Glutamatergic neuron (in vitro differentiated cells): ENCODE measurements around the gene PHLDB1. TPM values are rescaled to one million over a fixed set of nuclear protein-coding genes. Genes with fewer than 3 reads are reported as not detected.

Source experiments
- DNase-seq: peaks from one replicate; pipeline ENCODE4 v3.0.0; 2022
- H3K27ac Mint-ChIP-seq: one replicate; pipeline ENCODE4 v1.8.0; 2020; ENCODE audit warnings: mild to moderate bottlenecking, mixed read lengths, inconsistent platforms; ENCODE audit not compliant: unreplicated experiment
- H3K27me3 Mint-ChIP-seq: one replicate; pipeline ENCODE4 v1.8.0; 2020; ENCODE audit warnings: mild to moderate bottlenecking, moderate library complexity, mixed read lengths, inconsistent platforms; ENCODE audit not compliant: unreplicated experiment
- H3K36me3 Mint-ChIP-seq: one replicate; pipeline ENCODE4 v1.8.0; 2020; ENCODE audit warnings: mild to moderate bottlenecking, mixed read lengths, inconsistent platforms; ENCODE audit not compliant: unreplicated experiment
- H3K4me1 Mint-ChIP-seq: one replicate; pipeline ENCODE4 v1.8.0; 2020; ENCODE audit warnings: mild to moderate bottlenecking, low read depth, mixed read lengths, inconsistent platforms; ENCODE audit not compliant: unreplicated experiment
- H3K4me3 Mint-ChIP-seq: one replicate; pipeline ENCODE4 v1.8.0; 2020; ENCODE audit warnings: mild to moderate bottlenecking, mixed read lengths, inconsistent platforms; ENCODE audit not compliant: unreplicated experiment
- H3K9me3 Mint-ChIP-seq: one replicate; pipeline ENCODE4 v1.8.0; 2020; ENCODE audit warnings: mild to moderate bottlenecking, moderate library complexity, mixed read lengths, inconsistent platforms; ENCODE audit not compliant: unreplicated experiment
- CTCF ChIP-seq: fragments of 200-600 bp; sonication (generic); IDR thresholded peaks from one replicate; pipeline ENCODE4 v1.5.0; 2021; ENCODE audit not compliant: partially characterized antibody, unreplicated experiment
- total RNA-seq: library from RNA; stranded (reverse); fragmentation: NEBNext Ultra II Directional; extraction: Animal tissue kit (Norgen Biotek cat#: 25700); gene quantifications from one replicate; pipeline ENCODE4 v1.2.1, GENCODE V29; 2021; ENCODE audit not compliant: unreplicated experiment

The PHLDB1 gene
- total RNA-seq, 1 donor from 2014 or later: 78.4 TPM

- H3K4me1 Mint-ChIP-seq: peaks cover 11% of the 10 kb centered on the region
- peaks cover 5% of the 10 kb centered on the region for H3K9me3 Mint-ChIP-seq
- H3K36me3 Mint-ChIP-seq: peaks cover 5% of the 10 kb centered on the region
- no peak for TF ChIP-seq CTCF
- H3K27me3 Mint-ChIP-seq: peaks cover 29% of the 10 kb centered on the region
- peak; percentile 21 for DNase-seq
- no peak overlapping the region for H3K27ac Mint-ChIP-seq
- H3K4me3 Mint-ChIP-seq: no peak overlapping the region
These were observed 1.1 kb upstream of the PHLDB1 start for GRCh38 chr11:118606157-118606843.

GRCh38 chr11:118606844-118607228 lies 579 bp upstream of the PHLDB1 start:
- Mint-ChIP-seq H3K9me3 (peaks cover 5% of the 10 kb centered on the region), H3K4me1 (peaks cover 11% of the 10 kb centered on the region), H3K4me3 (peak overlapping the region; percentile 4), H3K27me3 (peaks cover 31% of the 10 kb centered on the region), H3K36me3 (peaks cover 5% of the 10 kb centered on the region), H3K27ac (no peak overlapping the region)
- no peak for DNase-seq
- no peak for TF ChIP-seq CTCF

- peak; percentile 45 for DNase-seq
- Mint-ChIP-seq H3K4me1 (peaks cover 10% of the 10 kb centered on the region), H3K27me3 (peaks cover 28% of the 10 kb centered on the region), H3K9me3 (peaks cover 5% of the 10 kb centered on the region), H3K36me3 (peaks cover 5% of the 10 kb centered on the region), H3K27ac (peak overlapping the region; percentile 10), H3K4me3 (peak overlapping the region; percentile 87)
- no peak for TF ChIP-seq CTCF
These were observed 1.2 kb downstream of the PHLDB1 start for GRCh38 chr11:118608360-118609227.

- H3K4me1 Mint-ChIP-seq: peaks cover 10% of the 10 kb centered on the region
- H3K4me3 Mint-ChIP-seq: peak overlapping the region; percentile 87
- no peak overlapping the region for H3K27ac Mint-ChIP-seq
- peaks cover 5% of the 10 kb centered on the region for H3K9me3 Mint-ChIP-seq
- no peaks in the 10 kb centered on the region for H3K36me3 Mint-ChIP-seq
- peak; percentile 23 for DNase-seq
- TF ChIP-seq CTCF: no peak
- peaks cover 26% of the 10 kb centered on the region for H3K27me3 Mint-ChIP-seq
These were observed 2.2 kb downstream of the PHLDB1 start for GRCh38 chr11:118609380-118610224.
